ENCODE measurements around the gene HLA-DRA. TPM values are rescaled to one million over a fixed set of nuclear protein-coding genes. Genes with fewer than 3 reads are reported as not detected.

The HLA-DRA gene
- total and polyA plus RNA-seq, 2 of the 4 experiments (the other 2 are of a cell fraction): not detected

- no peaks in the 10 kb centered on the region for H3K9me1 ChIP-seq (ENCODE audit: insufficient read depth, low read length)
- no peak overlapping the region for H3K4me2 ChIP-seq (ENCODE audit: low read depth, low read length)
- dilution Hi-C loops (cut with HindIII; ENCODE audit: low sequenced_read_pairs, unreplicated experiment): no loop called here
- H4K20me1 ChIP-seq (ENCODE audit: insufficient read depth, low read length): no peaks in the 10 kb centered on the region
- intact Hi-C loops (cut with micrococcal nuclease): no loop called here
- no peak overlapping the region for H3K56ac ChIP-seq (ENCODE audit: extremely low read depth, insufficient read depth, low read length)
- H3K27ac ChIP-seq (ENCODE audit: insufficient read depth, low read length): no peak overlapping the region
- no peak overlapping the region for H3K18ac ChIP-seq (ENCODE audit: low read depth, low read length)
- ATAC-seq (ENCODE audit: low read depth) (no peak), DNase-seq (no peak)
- H3K79me1 ChIP-seq (ENCODE audit: low read depth in 1 of 2, low read length in 2 of 2): no peaks in the 10 kb centered on the region
- no peak overlapping the region for H2AFZ ChIP-seq (replicated peaks; ENCODE audit: low read length, poor library complexity)
- H4K91ac ChIP-seq (ENCODE audit: insufficient read depth, low read depth, low read length): no peak overlapping the region
- BruUV-seq (replicated peaks): no TSS peak
- in situ Hi-C loops (cut with MboI; ENCODE audit: low sequenced_read_pairs): no loop called here
- no peaks in the 10 kb centered on the region for H3K4me1 ChIP-seq (ENCODE audit: control insufficient read depth, insufficient read depth, low read length)
- no peak overlapping the region for H3K23ac ChIP-seq (ENCODE audit: low read depth, low read length)
- no peak overlapping the region for H3K4ac ChIP-seq (ENCODE audit: low read depth, low read length)
- H3K9ac ChIP-seq (ENCODE audit: low read depth, low read length): no peak overlapping the region
- no peak overlapping the region for H2BK20ac ChIP-seq (ENCODE audit: low read depth, low read length)
- WGBS, 2 experiments (ENCODE audit: extremely low coverage in 2 of 2, insufficient read length in 1 of 2): no CpG with 5 or more reads among the region's 1 CpG
- ChIA-PET CTCF (no interaction called here), POLR2A (ENCODE audit: unreplicated experiment) (no interaction called here)
- no peak overlapping the region for H2BK120ac ChIP-seq (ENCODE audit: low read depth, low read length)
- TF ChIP-seq POLR2A (IDR thresholded peaks at IDR 0.05; ENCODE audit: low read depth, low read length) (no peak), CTCF (conservative IDR thresholded peaks at IDR 0.05; ENCODE audit: low read depth, low read length) (no peak), RAD21 (IDR thresholded peaks at IDR 0.05; ENCODE audit: low read length) (no peak), MAFK (IDR thresholded peaks at IDR 0.05; ENCODE audit: low read depth, low read length) (no peak), MXI1 (IDR thresholded peaks at IDR 0.05; ENCODE audit: borderline replicate concordance, low read depth, low read length) (no peak), NFE2L2 (IDR thresholded peaks at IDR 0.05; ENCODE audit: low read depth, low read length) (no peak), CEBPB (IDR thresholded peaks at IDR 0.05; ENCODE audit: low read depth, low read length) (no peak), BHLHE40 (IDR thresholded peaks at IDR 0.05; ENCODE audit: low read depth, low read length) (no peak)
- H3K14ac ChIP-seq (replicated peaks; ENCODE audit: low read depth, low read length): no peak overlapping the region
- no peaks in the 10 kb centered on the region for H3K36me3 ChIP-seq (ENCODE audit: control insufficient read depth, insufficient read depth, low read length)
- H4K5ac ChIP-seq (ENCODE audit: low read depth, low read length): no peak overlapping the region
- no peak overlapping the region for H4K8ac ChIP-seq (ENCODE audit: low read depth in 2 of 2, low read length in 2 of 2)
- no peaks in the 10 kb centered on the region for H3K9me3 ChIP-seq (ENCODE audit: control insufficient read depth, insufficient read depth, low read length)
- H2BK5ac ChIP-seq (ENCODE audit: low read depth, low read length, poor library complexity, severe bottlenecking): no peak overlapping the region
- no peak overlapping the region for H3K4me3 ChIP-seq (ENCODE audit: insufficient read depth, low read depth, low read length)
- no peak overlapping the region for H2BK15ac ChIP-seq (ENCODE audit: low read depth, low read length)
- H2AK5ac ChIP-seq (ENCODE audit: low read depth, low read length): no peak overlapping the region
- no peak overlapping the region for H2AK9ac ChIP-seq (replicated peaks; ENCODE audit: low read depth, low read length, poor library complexity)
- no peaks in the 10 kb centered on the region for H3K27me3 ChIP-seq (ENCODE audit: control insufficient read depth, insufficient read depth, low read length)
Measured at GRCh38 chr6:32491700-32492099, 52.0 kb downstream of the HLA-DRA start.
